ENCODE measurements around the gene PBXIP1.

Gene PBXIP1

GRCh38 chr1:155001675-155002463, 46.0 kb upstream of the PBXIP1 start:
- H2AK5ac ChIP-seq (ENCODE audit: low read length, severe bottlenecking): peak overlapping the region; percentile 53
- H3K18ac ChIP-seq (ENCODE audit: low read depth in 1 of 2, low read length in 2 of 2): peak overlapping the region; percentile 88 to 98
- peak; percentile 99 for DNase-seq
- peaks cover 10% of the 10 kb centered on the region for H3K79me1 ChIP-seq (replicated peaks; ENCODE audit: low read length, poor library complexity, severe bottlenecking)
- H2AFZ ChIP-seq (ENCODE audit: low read depth, low read length): no peak overlapping the region
- H2BK120ac ChIP-seq (ENCODE audit: low read depth, low read length): peak overlapping the region; percentile 77
- H3K27me3 ChIP-seq (ENCODE audit: control insufficient read depth in 1 of 2, insufficient read depth in 1 of 2, low read length in 2 of 2): no peaks in the 10 kb centered on the region
- peak overlapping the region; percentile 72 to 94 for H2BK12ac ChIP-seq (ENCODE audit: low read length in 2 of 2)
- H3K4me1 ChIP-seq (ENCODE audit: control insufficient read depth, insufficient read depth, low read depth, low read length): peaks cover 36% of the 10 kb centered on the region
- peak overlapping the region; percentile 94 for H4K8ac ChIP-seq (ENCODE audit: low read length)
- H3K9ac ChIP-seq (ENCODE audit: low read length): peak overlapping the region; percentile 88
- peak overlapping the region; percentile 93 for H3K27ac ChIP-seq (ENCODE audit: low read length, poor library complexity, severe bottlenecking)
- H2BK15ac ChIP-seq (ENCODE audit: low read depth, poor library complexity, severe bottlenecking): peak overlapping the region; percentile 87
- H2BK5ac ChIP-seq (ENCODE audit: low read depth, low read length, poor library complexity, severe bottlenecking): peak overlapping the region; percentile 92
- H3K4me2 ChIP-seq (ENCODE audit: low read length, poor library complexity, severe bottlenecking): peak overlapping the region; percentile 93
- peak overlapping the region; percentile 74 to 87 for H3K4me3 ChIP-seq (ENCODE audit: insufficient read depth in 1 of 2, low read depth in 1 of 2, low read length in 2 of 2)
- H3K4ac ChIP-seq (ENCODE audit: low read depth in 1 of 2, low read length in 2 of 2): peak overlapping the region in 1 of 2 experiments; percentile 89
- no peaks in the 10 kb centered on the region for H3K9me3 ChIP-seq (ENCODE audit: control insufficient read depth, low read length)
- H3K23ac ChIP-seq (ENCODE audit: low read length in 2 of 2): no peak overlapping the region
- peak overlapping the region; percentile 85 for H4K91ac ChIP-seq (ENCODE audit: low read length)
- peaks cover 2 to 13% of the 10 kb centered on the region in 2 experiments for H3K36me3 ChIP-seq (ENCODE audit: control insufficient read depth in 1 of 2, insufficient read depth in 2 of 2, low read depth in 1 of 2, low read length in 2 of 2)
- peak overlapping the region in 1 of 2 experiments; percentile 76 for H3K14ac ChIP-seq (ENCODE audit: low read length in 2 of 2)
- under 1% methylated on average over 36 of the region's 38 CpGs for WGBS

- Histone ChIP-seq H2BK5ac (ENCODE audit: low read depth, low read length, poor library complexity, severe bottlenecking) (peak overlapping the region; percentile 92), H3K18ac (ENCODE audit: low read depth in 1 of 2, low read length in 2 of 2) (peak overlapping the region; percentile 88 to 98), H3K9ac (ENCODE audit: low read length) (peak overlapping the region; percentile 88), H3K27me3 (ENCODE audit: control insufficient read depth in 1 of 2, insufficient read depth in 1 of 2, low read length in 2 of 2) (no peaks in the 10 kb centered on the region), H2BK12ac (ENCODE audit: low read length in 2 of 2) (peak overlapping the region; percentile 72 to 94), H3K9me3 (ENCODE audit: control insufficient read depth, low read length) (no peaks in the 10 kb centered on the region), H3K4ac (ENCODE audit: low read depth in 1 of 2, low read length in 2 of 2) (peak overlapping the region in 1 of 2 experiments; percentile 89), H2AFZ (ENCODE audit: low read depth, low read length) (no peak overlapping the region), H3K4me3 (ENCODE audit: insufficient read depth in 1 of 2, low read depth in 1 of 2, low read length in 2 of 2) (peak overlapping the region; percentile 74 to 87), H3K14ac (ENCODE audit: low read length in 2 of 2) (peak overlapping the region in 1 of 2 experiments; percentile 68), H3K23ac (ENCODE audit: low read length in 2 of 2) (peak overlapping the region in 1 of 2 experiments; percentile 36), H3K4me1 (ENCODE audit: control insufficient read depth, insufficient read depth, low read depth, low read length) (peaks cover 36% of the 10 kb centered on the region), H3K36me3 (ENCODE audit: control insufficient read depth in 1 of 2, insufficient read depth in 2 of 2, low read depth in 1 of 2, low read length in 2 of 2) (peaks cover 0 to 8% of the 10 kb centered on the region in 2 experiments), H2BK15ac (ENCODE audit: low read depth, poor library complexity, severe bottlenecking) (peak overlapping the region; percentile 92), H4K8ac (ENCODE audit: low read length) (peak overlapping the region; percentile 87), H2AK5ac (ENCODE audit: low read length, severe bottlenecking) (peak overlapping the region; percentile 53), H3K4me2 (ENCODE audit: low read length, poor library complexity, severe bottlenecking) (peak overlapping the region; percentile 93), H3K27ac (ENCODE audit: low read length, poor library complexity, severe bottlenecking) (peak overlapping the region; percentile 93), H4K91ac (ENCODE audit: low read length) (peak overlapping the region; percentile 85), H3K79me1 (replicated peaks; ENCODE audit: low read length, poor library complexity, severe bottlenecking) (peaks cover 8% of the 10 kb centered on the region), H2BK120ac (ENCODE audit: low read depth, low read length) (peak overlapping the region; percentile 77)
- WGBS: 0% methylated on average over 11 of the region's 11 CpGs
- DNase-seq: no peak
Measured at GRCh38 chr1:155001425-155001674, 45.5 kb upstream of the PBXIP1 start.

DNA sequence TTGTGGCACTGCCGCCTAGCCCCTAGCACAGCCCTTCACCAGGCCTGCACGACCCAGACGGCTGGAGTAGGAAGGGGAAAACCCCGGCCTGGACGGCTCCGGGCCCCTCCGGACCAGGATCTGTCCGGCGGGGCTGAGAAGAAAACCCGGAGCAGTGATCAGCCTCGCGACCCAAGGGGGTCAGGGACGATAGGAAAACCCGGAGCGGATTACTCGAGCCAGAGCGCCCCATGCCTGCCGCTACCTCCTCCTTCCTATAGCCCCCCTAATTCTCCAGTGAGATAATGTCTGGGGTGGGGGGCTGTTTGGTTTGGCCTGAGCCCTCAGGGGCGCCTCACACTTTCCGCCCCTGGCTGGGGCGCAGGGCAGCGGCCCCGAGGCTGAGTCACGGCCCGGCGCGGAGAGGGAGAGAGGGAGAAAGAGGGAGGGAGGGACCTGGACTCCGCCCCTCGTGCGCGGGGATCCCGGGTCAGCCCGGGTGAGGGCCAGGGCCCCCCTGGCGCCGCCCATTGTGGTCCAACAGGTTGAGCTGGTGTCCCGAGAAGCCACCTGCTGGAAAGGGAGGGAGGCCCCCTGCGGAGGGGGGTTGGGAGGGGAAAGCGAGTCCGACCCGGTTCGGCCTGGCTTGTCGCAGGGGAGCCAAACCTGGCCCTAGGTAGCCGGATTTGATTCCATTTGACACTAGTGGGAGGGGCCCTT, 45.0 kb upstream of the PBXIP1 start:
- peak overlapping the region; percentile 95 for H4K91ac ChIP-seq (ENCODE audit: low read length)
- H3K4me3 ChIP-seq (ENCODE audit: insufficient read depth in 1 of 2, low read depth in 1 of 2, low read length in 2 of 2): peak overlapping the region; percentile 74 to 87
- H2BK5ac ChIP-seq (ENCODE audit: low read depth, low read length, poor library complexity, severe bottlenecking): peak overlapping the region; percentile 84
- WGBS: 0% methylated on average over 25 of the region's 43 CpGs
- H3K14ac ChIP-seq (ENCODE audit: low read length in 2 of 2): peak overlapping the region in 1 of 2 experiments; percentile 68
- peak overlapping the region; percentile 19 to 94 for H2BK12ac ChIP-seq (ENCODE audit: low read length in 2 of 2)
- no peaks in the 10 kb centered on the region for H3K27me3 ChIP-seq (ENCODE audit: control insufficient read depth in 1 of 2, insufficient read depth in 1 of 2, low read length in 2 of 2)
- peak overlapping the region; percentile 53 for H2AK5ac ChIP-seq (ENCODE audit: low read length, severe bottlenecking)
- peaks cover 0 to 4% of the 10 kb centered on the region in 2 experiments for H3K36me3 ChIP-seq (ENCODE audit: control insufficient read depth in 1 of 2, insufficient read depth in 2 of 2, low read depth in 1 of 2, low read length in 2 of 2)
- no peak overlapping the region for H2AFZ ChIP-seq (ENCODE audit: low read depth, low read length)
- H3K27ac ChIP-seq (ENCODE audit: low read length, poor library complexity, severe bottlenecking): peak overlapping the region; percentile 97
- H3K4ac ChIP-seq (ENCODE audit: low read depth in 1 of 2, low read length in 2 of 2): peak overlapping the region; percentile 89 to 91
- peak overlapping the region; percentile 94 for H4K8ac ChIP-seq (ENCODE audit: low read length)
- peak overlapping the region; percentile 23 for H2BK120ac ChIP-seq (ENCODE audit: low read depth, low read length)
- H3K79me1 ChIP-seq (replicated peaks; ENCODE audit: low read length, poor library complexity, severe bottlenecking): peaks cover 8% of the 10 kb centered on the region
- no peaks in the 10 kb centered on the region for H3K9me3 ChIP-seq (ENCODE audit: control insufficient read depth, low read length)
- peaks cover 35% of the 10 kb centered on the region for H3K4me1 ChIP-seq (ENCODE audit: control insufficient read depth, insufficient read depth, low read depth, low read length)
- peak overlapping the region; percentile 93 for H3K4me2 ChIP-seq (ENCODE audit: low read length, poor library complexity, severe bottlenecking)
- peak; percentile 94 for DNase-seq
- H3K9ac ChIP-seq (ENCODE audit: low read length): peak overlapping the region; percentile 88
- H3K18ac ChIP-seq (ENCODE audit: low read depth in 1 of 2, low read length in 2 of 2): peak overlapping the region; percentile 91 to 98
- H3K23ac ChIP-seq (ENCODE audit: low read length in 2 of 2): peak overlapping the region in 1 of 2 experiments; percentile 36
- peak overlapping the region; percentile 92 for H2BK15ac ChIP-seq (ENCODE audit: low read depth, poor library complexity, severe bottlenecking)

DNA sequence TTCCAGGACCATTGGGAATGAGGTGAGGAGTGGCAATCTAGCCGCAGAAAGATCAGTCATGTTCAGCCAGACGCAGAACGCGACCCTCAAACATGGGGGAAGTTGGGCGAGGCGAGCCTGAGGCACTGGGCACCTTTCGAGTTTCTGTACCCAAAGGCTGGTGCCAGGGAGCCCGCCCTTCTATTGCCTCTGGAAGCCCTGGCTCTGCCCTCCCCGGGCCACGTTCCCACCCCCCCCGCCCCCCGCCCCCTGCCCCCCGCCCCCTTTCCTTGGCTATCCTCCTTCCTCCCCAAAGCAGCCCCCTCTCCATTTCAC, 44.5 kb upstream of the PBXIP1 start:
- Histone ChIP-seq H2BK5ac (ENCODE audit: low read depth, low read length, poor library complexity, severe bottlenecking) (no peak overlapping the region), H3K4me1 (ENCODE audit: control insufficient read depth, insufficient read depth, low read depth, low read length) (peaks cover 30% of the 10 kb centered on the region), H3K18ac (ENCODE audit: low read depth in 1 of 2, low read length in 2 of 2) (peak overlapping the region; percentile 1 to 88), H3K14ac (ENCODE audit: low read length in 2 of 2) (no peak overlapping the region), H3K4ac (ENCODE audit: low read depth in 1 of 2, low read length in 2 of 2) (peak overlapping the region in 1 of 2 experiments; percentile 92), H3K27ac (ENCODE audit: low read length, poor library complexity, severe bottlenecking) (peak overlapping the region; percentile 97), H2BK15ac (ENCODE audit: low read depth, poor library complexity, severe bottlenecking) (peak overlapping the region; percentile 73), H3K9me3 (ENCODE audit: control insufficient read depth, low read length) (no peaks in the 10 kb centered on the region), H4K8ac (ENCODE audit: low read length) (peak overlapping the region; percentile 94), H3K4me2 (ENCODE audit: low read length, poor library complexity, severe bottlenecking) (peak overlapping the region; percentile 95), H4K91ac (ENCODE audit: low read length) (peak overlapping the region; percentile 77), H2BK12ac (ENCODE audit: low read length in 2 of 2) (peak overlapping the region in 1 of 2 experiments; percentile 97), H3K27me3 (ENCODE audit: control insufficient read depth in 1 of 2, insufficient read depth in 1 of 2, low read length in 2 of 2) (no peaks in the 10 kb centered on the region), H3K4me3 (ENCODE audit: insufficient read depth in 1 of 2, low read depth in 1 of 2, low read length in 2 of 2) (peak overlapping the region; percentile 74 to 87), H2BK120ac (ENCODE audit: low read depth, low read length) (peak overlapping the region; percentile 23), H2AK5ac (ENCODE audit: low read length, severe bottlenecking) (no peak overlapping the region), H3K36me3 (ENCODE audit: control insufficient read depth in 1 of 2, insufficient read depth in 2 of 2, low read depth in 1 of 2, low read length in 2 of 2) (no peaks in the 10 kb centered on the region), H3K79me1 (replicated peaks; ENCODE audit: low read length, poor library complexity, severe bottlenecking) (peaks cover 7% of the 10 kb centered on the region), H3K9ac (ENCODE audit: low read length) (peak overlapping the region; percentile 88), H3K23ac (ENCODE audit: low read length in 2 of 2) (peak overlapping the region in 1 of 2 experiments; percentile 75), H2AFZ (ENCODE audit: low read depth, low read length) (no peak overlapping the region)
- DNase-seq: no peak
- 8% methylated on average over 2 of the region's 13 CpGs for WGBS

Measured in mesenchymal stem cell (in vitro differentiated cells and primary cell).